ENCODE data around the gene SLC7A10. TPM values are rescaled to one million over a fixed set of nuclear protein-coding genes. Genes with fewer than 3 reads are reported as not detected.
A peak's percentile ranks its signal among the peaks of the same experiment; 100 is the strongest.

Gene SLC7A10
- total RNA-seq, 1 donor from 2014 or later, result 9.0 TPM

GRCh38 chr19:33241091-33241529 is 15.5 kb upstream of the SLC7A10 start:
- intact Hi-C loops (cut with DNase I), result no loop called here
- no peak for DNase-seq (ENCODE audit: low spot score)
- ATAC-seq, result peak; percentile 54

DNA sequence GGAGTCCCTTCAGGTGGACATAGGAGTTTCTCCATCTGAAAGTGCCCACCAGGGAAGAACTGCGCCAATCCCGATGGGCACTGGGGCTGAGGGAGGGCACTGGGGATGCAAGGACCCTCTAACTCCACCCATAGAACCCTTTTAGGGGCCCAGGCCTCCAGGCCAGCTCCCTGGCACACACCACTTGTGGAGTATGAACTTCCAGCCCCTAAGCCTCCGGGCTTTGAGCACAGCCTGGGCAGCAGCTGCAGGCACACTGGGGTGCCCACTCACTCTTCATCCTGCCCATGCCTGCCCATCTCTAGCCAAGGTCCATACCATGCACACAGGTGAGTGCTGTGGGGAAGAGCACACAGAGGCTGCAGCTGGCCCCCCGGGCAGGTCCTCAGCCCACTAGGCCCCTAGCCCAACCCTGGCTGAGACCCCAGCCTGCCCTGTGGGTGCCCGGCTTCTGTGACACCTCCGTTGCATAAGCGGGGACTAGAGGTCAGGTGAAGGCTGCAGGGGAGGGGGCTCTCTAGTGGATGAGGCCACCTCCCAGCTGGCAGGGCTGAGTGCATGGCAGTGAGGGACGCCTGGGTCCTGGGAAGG is 14.6 kb upstream of the SLC7A10 start:
- DNase-seq (ENCODE audit: low spot score) (no peak), ATAC-seq (no peak)
- intact Hi-C loops (cut with DNase I), result no loop called here

- DNase-seq (ENCODE audit: low spot score) (no peak), ATAC-seq (no peak)
- intact Hi-C loops (cut with DNase I), result loop anchor here (5.0 kb wide), 1 partner anchor 168 kb away; no protein-coding TSS in a partner anchor
Measured at GRCh38 chr19:33239223-33239975, 13.7 kb upstream of the SLC7A10 start.

GRCh38 chr19:33238481-33239149 is 13.0 kb upstream of the SLC7A10 start:
- intact Hi-C loops (cut with DNase I), result loop anchor here (5.0 kb wide), 1 partner anchor 169 kb away; no protein-coding TSS in a partner anchor
- no peak for ATAC-seq
- DNase-seq (ENCODE audit: low spot score), result no peak

- ATAC-seq, result no peak
- DNase-seq (ENCODE audit: low spot score), result no peak
Measured at GRCh38 chr19:33236696-33237390, 11.2 kb upstream of the SLC7A10 start.

GRCh38 chr19:33235996-33236350 is 10.3 kb upstream of the SLC7A10 start:
- intact Hi-C loops (cut with DNase I), result loop anchor here (5.0 kb wide), 1 partner anchor 171 kb away; no protein-coding TSS in a partner anchor
- no peak for DNase-seq (ENCODE audit: low spot score)
- ATAC-seq, result no peak

More at GRCh38 chr19:33236696-33237390, 11.2 kb upstream of the SLC7A10 start:
- intact Hi-C loops (cut with DNase I), result loop anchor here (5.0 kb wide), 1 partner anchor 170 kb away; no protein-coding TSS in a partner anchor

GRCh38 chr19:33235269-33235995 is 9.8 kb upstream of the SLC7A10 start:
- intact Hi-C loops (cut with DNase I), result loop anchor here (5.0 kb wide), 1 partner anchor 172 kb away; no protein-coding TSS in a partner anchor
- ATAC-seq (peak; percentile 69), DNase-seq (ENCODE audit: low spot score) (peak; percentile 92)

- DNase-seq (ENCODE audit: low spot score), result no peak
- intact Hi-C loops (cut with DNase I), result loop anchor here (5.0 kb wide), 1 partner anchor 173 kb away; no protein-coding TSS in a partner anchor
- ATAC-seq, result no peak
Measured at GRCh38 chr19:33234736-33235135, 9.1 kb upstream of the SLC7A10 start.

DNA sequence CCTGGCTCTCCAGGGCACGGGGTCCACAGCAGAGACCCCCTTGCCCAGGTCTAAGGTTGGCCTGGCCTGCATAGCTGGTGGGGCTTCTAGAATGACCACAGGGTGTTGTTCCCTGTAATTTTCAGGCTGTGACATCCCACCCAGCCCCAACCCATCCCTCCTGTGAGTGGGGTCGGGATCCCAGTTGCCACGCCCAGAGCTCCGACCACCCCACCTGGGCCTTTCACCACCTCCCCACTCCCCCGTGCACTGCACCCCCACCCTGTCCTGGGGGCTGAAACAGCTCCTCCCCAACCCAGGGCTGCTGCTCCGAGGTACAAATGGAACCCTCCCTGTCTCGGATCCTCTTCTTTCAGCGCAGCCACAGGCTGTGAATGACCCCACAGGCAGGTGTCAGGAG is 8.4 kb upstream of the SLC7A10 start:
- intact Hi-C loops (cut with DNase I), result no loop called here
- ATAC-seq, result no peak
- no peak for DNase-seq (ENCODE audit: low spot score)

- intact Hi-C loops (cut with DNase I), result no loop called here
- ATAC-seq (no peak), DNase-seq (ENCODE audit: low spot score) (no peak)
Measured at GRCh38 chr19:33233056-33233873, 7.6 kb upstream of the SLC7A10 start.

- intact Hi-C loops (cut with DNase I), result no loop called here
- no peak for ATAC-seq
- DNase-seq (ENCODE audit: low spot score), result no peak
Measured at GRCh38 chr19:33232656-33233055, 7.0 kb upstream of the SLC7A10 start.

GRCh38 chr19:33231511-33231910 is 5.9 kb upstream of the SLC7A10 start:
- ATAC-seq (peak; percentile 31), DNase-seq (ENCODE audit: low spot score) (no peak)
- intact Hi-C loops (cut with DNase I), result no loop called here

DNA sequence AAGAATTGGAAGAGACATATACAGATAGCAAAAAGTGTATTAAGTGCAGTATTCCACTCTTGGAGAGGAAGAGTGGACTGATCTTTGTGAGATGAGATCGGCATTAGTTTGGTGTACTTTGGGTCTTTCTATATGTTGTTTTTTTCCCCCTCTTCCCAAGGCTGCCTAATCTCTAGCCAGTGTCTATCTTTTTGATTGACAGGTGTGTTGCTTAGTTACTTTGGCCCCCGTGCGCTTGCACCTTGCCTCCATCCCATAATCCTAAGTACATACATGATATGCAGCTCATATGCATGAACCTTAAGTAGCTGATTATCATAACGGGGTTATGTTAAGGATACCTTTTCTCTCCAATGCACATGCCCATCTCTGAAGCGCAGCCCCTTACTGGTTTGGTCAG is 4.3 kb upstream of the SLC7A10 start:
- DNase-seq (ENCODE audit: low spot score) (no peak), ATAC-seq (no peak)
- intact Hi-C loops (cut with DNase I), result no loop called here

DNA sequence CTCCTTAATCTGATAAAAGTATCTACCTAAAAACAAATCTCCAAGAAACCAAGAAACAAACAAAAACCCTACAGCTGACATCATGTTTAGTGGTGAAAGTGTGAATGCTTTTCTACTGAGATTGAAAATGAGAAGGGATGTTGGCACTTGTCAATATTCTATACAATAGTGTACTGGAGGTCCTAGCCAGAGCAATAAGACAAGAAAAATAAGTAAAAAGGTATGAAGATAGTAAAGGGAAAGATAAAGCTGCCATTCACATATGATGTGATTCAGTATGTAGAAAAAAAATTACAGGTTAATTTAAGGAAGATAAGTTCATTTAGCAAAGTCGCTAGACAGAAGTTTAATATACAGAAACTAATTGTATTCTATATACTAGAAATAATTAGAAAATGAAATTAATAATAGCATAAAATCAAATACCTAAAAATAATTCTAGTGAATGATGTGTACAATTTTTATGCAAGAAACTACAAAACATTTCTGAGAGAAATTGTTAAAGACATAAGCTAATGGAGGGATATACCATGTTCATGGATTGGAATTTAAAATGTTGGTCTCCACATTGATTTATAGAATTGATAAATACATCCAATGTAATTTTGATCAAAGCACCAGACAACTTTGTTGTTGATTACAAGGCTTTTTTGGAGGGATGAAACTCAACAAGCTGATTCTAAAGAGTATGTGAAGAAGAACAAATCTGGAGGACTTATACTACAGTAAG is 2.4 kb upstream of the SLC7A10 start:
- DNase-seq (ENCODE audit: low spot score) (no peak), ATAC-seq (no peak)
- intact Hi-C loops (cut with DNase I), result no loop called here

DNA sequence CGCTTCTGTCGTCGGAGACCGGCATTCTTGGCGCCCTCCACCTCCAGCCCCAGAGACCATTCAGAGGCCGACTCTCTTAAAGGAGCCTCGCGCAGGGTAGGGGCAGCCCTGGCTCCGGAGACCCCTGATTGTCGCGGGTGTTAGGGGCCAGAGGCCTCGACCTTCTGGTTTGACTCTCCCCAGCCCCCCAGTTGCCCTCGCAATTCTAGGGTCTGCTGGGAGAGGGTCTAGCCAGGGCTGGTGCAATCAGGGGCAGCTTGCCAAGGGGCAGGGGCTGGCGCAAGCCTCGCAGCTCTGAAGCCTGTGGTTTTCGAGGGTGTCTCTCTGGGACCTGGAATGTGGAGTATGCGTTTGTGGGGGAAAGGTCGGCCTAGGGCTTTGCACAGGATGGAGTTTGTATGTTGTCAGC is 1.6 kb upstream of the SLC7A10 start:
- DNase-seq (ENCODE audit: low spot score), result no peak
- intact Hi-C loops (cut with DNase I), result no loop called here

DNA sequence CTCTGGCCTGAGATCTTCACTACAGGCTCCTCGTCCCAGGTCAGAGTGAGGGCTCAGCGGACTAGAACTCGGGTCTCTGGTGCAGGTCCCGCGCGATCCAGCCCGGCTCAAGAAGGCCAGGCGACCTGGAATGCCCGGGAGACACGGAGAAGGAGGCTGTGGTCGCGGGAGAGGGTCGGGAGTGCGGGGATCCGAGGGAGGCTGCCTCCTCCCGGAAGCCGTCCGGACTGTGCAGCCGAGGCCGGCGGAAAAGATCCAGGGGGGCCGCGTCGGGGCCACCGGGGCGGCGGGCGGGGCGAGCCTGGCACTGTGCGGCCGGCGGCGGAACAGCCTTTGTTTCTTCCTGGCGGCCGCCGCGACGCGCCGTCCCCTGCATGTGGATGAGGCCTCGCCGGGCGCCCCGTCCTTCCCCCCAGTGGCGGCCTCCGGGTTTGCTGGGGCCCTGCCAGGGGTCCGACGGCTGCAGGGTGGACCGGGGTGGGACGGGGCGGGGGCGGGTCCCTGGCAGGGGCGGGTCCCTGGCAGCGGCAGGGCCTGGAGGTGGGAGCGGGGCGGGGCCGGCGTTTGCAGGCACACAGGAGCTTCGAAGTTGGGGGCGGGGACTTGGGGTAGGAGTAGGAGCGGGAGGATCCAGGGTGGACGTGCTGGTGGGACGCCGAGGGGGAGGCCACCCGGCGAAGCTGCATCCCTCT is 1.0 kb upstream of the SLC7A10 start:
- ATAC-seq, result peak; percentile 45
- intact Hi-C loops (cut with DNase I), result no loop called here
- DNase-seq (ENCODE audit: low spot score), result no peak

More for the DNA sequence above, 1.6 kb upstream of the SLC7A10 start:
- peak; percentile 60 for ATAC-seq
